RWPE1 (cell line): ENCODE results near the gene LIPH.
"Not testable (repeated sequence)": the region's sequence is repeated elsewhere in the genome, so short reads cannot be mapped to it uniquely, and the experiment has no call there.

Experiments
- CTCF ChIA-PET: fragments of 350-600 bp; sonication (Branson Sonifier 250); formaldehyde crosslinking; extraction: SDS; loops from one replicate; lab custom pipeline; 2021; lab: Yijun Ruan, JAX
- POLR2A ChIA-PET: fragments of 400-600 bp; formaldehyde crosslinking; extraction: SDS; loops from one replicate; lab custom pipeline; 2020; ENCODE audit warnings: antibody characterized with exemption; ENCODE audit not compliant: low non-redundant PET; lab: Yijun Ruan, JAX
- DNase-seq: peaks from one replicate; pipeline ENCODE4 v3.0.0; 2012; ENCODE audit warnings: low spot score
- H3K27ac ChIP-seq: fragments of 450-650 bp; 2 replicates; pipeline ENCODE4 v1.5.1; 2017
- TF ChIP-seq, protein P1 (sequence below): fragments of 450-650 bp; conservative IDR thresholded peaks from 2 replicates; pipeline ENCODE4 v1.5.1; 2017; ENCODE audit warnings: low read depth, mild to moderate bottlenecking

Gene LIPH

DNA sequence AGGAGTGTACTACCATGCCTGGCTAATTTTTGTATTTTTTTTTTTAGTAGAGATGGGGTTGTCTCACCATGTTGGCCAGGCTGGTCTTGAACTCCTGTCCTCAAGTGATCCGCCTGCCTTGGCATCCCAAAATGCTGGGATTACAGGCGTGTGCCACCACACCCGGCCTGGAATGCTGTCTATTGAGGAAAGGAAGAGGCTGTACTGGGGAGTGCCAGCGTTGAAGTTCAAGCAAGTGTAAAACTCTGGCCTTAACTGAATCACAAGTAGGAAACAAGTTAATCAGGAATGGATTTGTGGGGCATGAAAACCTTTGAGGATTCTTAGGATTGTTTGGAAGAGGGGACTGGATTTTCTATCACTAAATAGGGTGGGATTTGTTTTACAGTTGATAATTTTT, 32.3 kb upstream of the LIPH start:
- no peak for DNase-seq
- TF ChIP-seq, protein P1, sequence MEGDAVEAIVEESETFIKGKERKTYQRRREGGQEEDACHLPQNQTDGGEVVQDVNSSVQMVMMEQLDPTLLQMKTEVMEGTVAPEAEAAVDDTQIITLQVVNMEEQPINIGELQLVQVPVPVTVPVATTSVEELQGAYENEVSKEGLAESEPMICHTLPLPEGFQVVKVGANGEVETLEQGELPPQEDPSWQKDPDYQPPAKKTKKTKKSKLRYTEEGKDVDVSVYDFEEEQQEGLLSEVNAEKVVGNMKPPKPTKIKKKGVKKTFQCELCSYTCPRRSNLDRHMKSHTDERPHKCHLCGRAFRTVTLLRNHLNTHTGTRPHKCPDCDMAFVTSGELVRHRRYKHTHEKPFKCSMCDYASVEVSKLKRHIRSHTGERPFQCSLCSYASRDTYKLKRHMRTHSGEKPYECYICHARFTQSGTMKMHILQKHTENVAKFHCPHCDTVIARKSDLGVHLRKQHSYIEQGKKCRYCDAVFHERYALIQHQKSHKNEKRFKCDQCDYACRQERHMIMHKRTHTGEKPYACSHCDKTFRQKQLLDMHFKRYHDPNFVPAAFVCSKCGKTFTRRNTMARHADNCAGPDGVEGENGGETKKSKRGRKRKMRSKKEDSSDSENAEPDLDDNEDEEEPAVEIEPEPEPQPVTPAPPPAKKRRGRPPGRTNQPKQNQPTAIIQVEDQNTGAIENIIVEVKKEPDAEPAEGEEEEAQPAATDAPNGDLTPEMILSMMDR: no peak
- POLR2A ChIA-PET: no interaction called here
- CTCF ChIA-PET: no interaction called here
- peak overlapping the region; percentile 41 for H3K27ac ChIP-seq

DNA sequence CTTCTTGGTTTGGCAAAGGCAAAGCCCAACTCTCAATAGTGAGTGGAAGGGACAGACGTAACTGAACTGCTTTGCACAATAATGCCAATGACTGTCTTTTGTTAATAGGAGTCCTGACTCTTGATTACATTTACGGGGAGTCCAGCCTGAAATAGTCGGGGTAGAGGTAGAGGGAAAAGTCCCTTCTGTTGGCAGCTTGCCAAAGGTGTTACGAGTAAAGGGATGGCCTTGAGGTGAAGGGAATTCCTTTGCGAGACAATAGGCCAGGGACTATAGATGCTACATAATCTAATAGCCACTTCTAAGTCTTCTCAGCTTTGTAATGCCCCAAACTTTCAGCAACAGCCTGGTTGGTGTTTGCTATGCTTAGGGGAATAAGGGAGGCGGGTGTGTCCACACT, 31.5 kb upstream of the LIPH start:
- no peak overlapping the region for H3K27ac ChIP-seq
- DNase-seq: no peak
- ChIA-PET POLR2A (no interaction called here), CTCF (no interaction called here)
- TF ChIP-seq, protein P1: no peak

DNA sequence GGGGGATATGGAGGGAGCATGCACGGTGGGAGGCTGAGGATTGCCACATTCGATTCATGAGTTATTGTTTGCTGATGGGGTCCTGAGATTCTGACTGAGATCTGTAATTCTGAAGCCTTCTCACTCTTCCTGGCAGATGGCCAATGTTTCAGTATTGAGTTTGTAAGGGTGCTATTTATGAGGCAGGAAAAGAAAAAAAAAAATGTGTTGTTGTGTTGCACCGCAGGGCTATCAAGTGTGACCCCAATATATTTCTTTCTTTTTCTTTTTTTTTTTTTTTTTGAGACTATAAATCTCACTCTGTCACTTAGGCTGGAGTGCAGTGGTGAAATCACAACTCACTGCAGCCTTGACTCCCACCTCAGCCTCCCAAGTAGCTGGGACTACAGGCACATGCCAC, 30.5 kb upstream of the LIPH start:
- CTCF ChIA-PET: no interaction called here
- TF ChIP-seq, protein P1: no peak
- no peak overlapping the region for H3K27ac ChIP-seq
- POLR2A ChIA-PET: no interaction called here
- no peak for DNase-seq

DNA sequence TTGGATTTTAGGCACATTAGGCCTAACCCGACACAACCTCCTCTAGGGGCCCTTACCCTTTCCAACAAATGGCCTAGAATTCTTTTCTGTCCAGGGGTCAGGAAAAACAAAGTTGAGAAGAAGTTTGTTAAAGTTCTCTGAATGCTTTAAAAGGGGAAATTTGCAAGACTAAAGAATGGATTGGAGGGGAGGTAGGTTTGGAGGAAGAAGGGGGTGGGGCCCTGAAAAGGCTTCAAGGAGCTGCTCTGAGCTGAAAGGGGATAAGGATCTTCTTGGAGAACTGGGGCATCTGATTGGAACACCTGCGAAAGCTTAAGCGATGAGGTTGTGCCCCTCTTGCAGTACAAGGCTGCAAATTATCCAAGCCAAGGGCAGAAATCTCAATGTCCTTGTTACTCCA, 29.8 kb upstream of the LIPH start:
- TF ChIP-seq, protein P1: no peak

DNA sequence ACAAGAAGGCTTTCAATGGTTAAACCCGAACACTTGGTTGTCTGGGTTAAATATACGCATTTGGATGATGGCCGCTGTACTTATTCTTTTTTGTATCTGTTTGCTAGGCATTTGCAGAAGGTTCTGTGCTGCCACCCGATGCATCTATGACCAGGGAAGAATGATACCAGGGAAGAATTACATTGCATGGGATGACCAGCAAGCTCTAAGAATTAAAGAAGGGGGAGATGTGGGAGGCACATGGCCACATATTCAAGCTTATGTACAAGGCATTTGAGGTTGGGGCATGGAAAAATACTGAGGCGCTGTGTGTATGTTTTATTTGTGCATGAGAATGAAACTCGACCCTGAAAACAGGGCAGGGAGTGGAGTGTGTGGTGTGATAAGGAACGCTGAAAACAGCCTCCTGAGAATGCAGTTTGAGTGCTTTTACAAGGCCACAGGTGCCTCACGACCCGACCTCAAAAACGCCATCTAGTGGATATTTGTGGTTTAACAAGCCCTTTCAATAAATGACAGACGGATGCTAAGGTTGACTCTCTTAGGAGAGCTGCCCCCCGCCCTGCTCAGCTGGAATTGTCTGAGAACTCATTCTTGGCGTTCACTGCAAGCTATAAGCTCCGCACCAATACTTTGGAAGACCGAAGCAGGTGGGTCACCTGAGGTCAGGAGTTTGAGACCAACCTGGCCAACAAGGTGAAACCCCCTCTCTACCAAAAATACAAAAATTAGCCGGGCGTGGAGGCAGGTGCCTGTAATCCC, 22.9 kb upstream of the LIPH start:
- DNase-seq: peak; percentile 20
- CTCF ChIA-PET: interaction anchor here (0.5 to 1.3 kb wide), 13 partner anchors 11 to 532 kb away, joined by 3 to 8 read pairs (median 3); partner anchors contain the start of gene SENP2
- TF ChIP-seq, protein P1: peak; percentile 78
- not testable (repeated sequence) for H3K27ac ChIP-seq
- POLR2A ChIA-PET: interaction anchor here (1.4 kb wide), 1 partner anchor 76 kb away, joined by 4 read pairs; the partner anchor contains the start of gene TMEM41A

More for the DNA sequence above, 29.8 kb upstream of the LIPH start:
- H3K27ac ChIP-seq: no peak overlapping the region
- DNase-seq: no peak
- ChIA-PET POLR2A (no interaction called here), CTCF (no interaction called here)

DNA sequence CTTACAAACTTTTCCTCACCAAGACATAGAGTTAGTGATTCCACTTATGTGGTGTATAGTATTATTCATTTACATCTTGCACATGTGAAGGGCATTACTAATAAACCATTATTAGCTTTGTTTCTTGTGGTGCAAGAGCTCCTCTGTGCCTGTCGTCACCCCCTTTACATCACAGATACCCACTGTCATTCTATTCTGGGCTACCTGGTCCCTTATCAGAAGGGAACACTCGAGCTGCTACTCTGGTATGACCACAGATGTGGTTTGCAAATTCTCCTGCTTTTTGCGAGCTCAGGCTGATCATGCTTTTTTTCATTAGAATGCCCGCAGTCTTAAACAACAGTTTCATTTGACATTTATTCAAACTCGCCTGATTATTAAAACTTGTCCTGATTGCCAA, 19.8 kb upstream of the LIPH start:
- no peak for DNase-seq
- CTCF ChIA-PET: interaction anchor here (0.6 kb wide), 1 partner anchor 149 kb away, joined by 3 read pairs; no protein-coding TSS in a partner anchor
- no peak overlapping the region for H3K27ac ChIP-seq
- TF ChIP-seq, protein P1: no peak
- POLR2A ChIA-PET: no interaction called here
